T follicular helper cell (primary cell): ENCODE results near the gene IGF2.

Experiments used
- DNase-seq: peaks from one replicate; pipeline ENCODE4 v3.0.0-alpha.2; 2020; ENCODE audit warnings: low read depth

Gene IGF2

GRCh38 chr11:2103668-2104523 is 35.3 kb downstream of the IGF2 start:
- DNase-seq, result no peak

- no peak for DNase-seq
Measured at GRCh38 chr11:2102883-2103213, 36.3 kb downstream of the IGF2 start.

- no peak for DNase-seq
Measured at GRCh38 chr11:2102132-2102882, 36.9 kb downstream of the IGF2 start.

- DNase-seq, result no peak
Measured at GRCh38 chr11:2101171-2101675, 38.0 kb downstream of the IGF2 start.

- no peak for DNase-seq
Measured at GRCh38 chr11:2100361-2101170, 38.6 kb downstream of the IGF2 start.

- DNase-seq, result no peak
Measured at GRCh38 chr11:2099516-2100349, 39.5 kb downstream of the IGF2 start.

- DNase-seq, result no peak
Measured at GRCh38 chr11:2098691-2099515, 40.3 kb downstream of the IGF2 start.

GRCh38 chr11:2097998-2098690 is 41.0 kb downstream of the IGF2 start:
- no peak for DNase-seq

- no peak for DNase-seq
Measured at GRCh38 chr11:2097356-2097997, 41.7 kb downstream of the IGF2 start.

- no peak for DNase-seq
Measured at GRCh38 chr11:2096919-2097301, 42.3 kb downstream of the IGF2 start.

GRCh38 chr11:2096011-2096918 is 42.9 kb downstream of the IGF2 start:
- DNase-seq, result no peak

GRCh38 chr11:2095542-2095941 is 43.6 kb downstream of the IGF2 start:
- DNase-seq, result no peak

- DNase-seq, result no peak
Measured at GRCh38 chr11:2095198-2095520, 44.0 kb downstream of the IGF2 start.

GRCh38 chr11:2094354-2095197 is 44.6 kb downstream of the IGF2 start:
- DNase-seq, result no peak

- no peak for DNase-seq
Measured at GRCh38 chr11:2093575-2094353, 45.4 kb downstream of the IGF2 start.

GRCh38 chr11:2092956-2093412 is 46.2 kb downstream of the IGF2 start:
- DNase-seq, result peak; percentile 30

GRCh38 chr11:2092464-2092910 is 46.7 kb downstream of the IGF2 start:
- DNase-seq, result no peak
